T-helper 2 cell (primary cell): ENCODE measurements around the gene PHACTR2.
"Not testable (repeated sequence)": the region's sequence is repeated elsewhere in the genome, so short reads cannot be mapped to it uniquely, and the experiment has no call there.

Experiments
- DNase-seq, 5 experiments: peaks; one replicate each; pipeline versions ENCODE4 v3.0.0 to v3.0.0-alpha.2; 2012 to 2022

Gene PHACTR2

GRCh38 chr6:143822584-143823024 lies 144.8 kb downstream of the PHACTR2 start:
- no peak for DNase-seq

DNA sequence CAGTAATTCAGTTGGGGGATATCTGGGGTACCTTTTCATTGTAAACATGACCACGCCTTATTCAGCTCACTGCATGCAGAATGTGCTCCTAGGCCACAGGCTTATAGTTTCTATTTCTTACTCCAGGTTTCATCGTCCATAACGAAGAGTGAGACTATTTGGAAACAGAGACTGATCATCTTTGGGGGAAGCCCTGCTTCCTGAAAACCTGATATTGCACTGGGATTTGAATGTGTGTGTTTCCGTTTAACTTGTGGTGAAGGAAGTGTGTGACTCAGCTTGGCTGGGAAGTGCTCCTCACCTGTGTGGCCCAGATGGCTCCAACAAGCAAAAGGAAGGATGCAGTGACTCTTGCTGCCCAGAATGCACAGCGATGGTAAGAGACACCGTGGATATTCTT lies 145.8 kb downstream of the PHACTR2 start:
- no peak for DNase-seq

DNA sequence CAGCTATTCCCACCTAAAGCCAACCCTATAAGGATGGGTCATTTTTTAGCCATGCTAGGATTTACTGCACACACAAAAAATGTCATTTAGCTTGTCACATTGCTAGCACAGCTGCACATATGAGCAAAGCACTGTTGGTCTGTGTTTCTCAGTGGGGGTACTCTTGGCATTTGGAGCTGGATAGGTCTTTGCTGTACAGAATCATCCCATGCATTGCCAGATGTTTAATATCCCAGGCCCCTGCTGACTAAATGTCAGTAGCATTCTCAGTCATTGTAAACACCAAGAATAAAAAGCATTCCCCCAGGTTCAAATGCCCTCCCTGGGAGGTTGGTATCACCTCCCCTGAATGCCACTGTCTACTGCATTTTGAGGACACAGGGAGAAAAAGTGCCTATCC lies 150.8 kb downstream of the PHACTR2 start:
- no peak for DNase-seq

DNA sequence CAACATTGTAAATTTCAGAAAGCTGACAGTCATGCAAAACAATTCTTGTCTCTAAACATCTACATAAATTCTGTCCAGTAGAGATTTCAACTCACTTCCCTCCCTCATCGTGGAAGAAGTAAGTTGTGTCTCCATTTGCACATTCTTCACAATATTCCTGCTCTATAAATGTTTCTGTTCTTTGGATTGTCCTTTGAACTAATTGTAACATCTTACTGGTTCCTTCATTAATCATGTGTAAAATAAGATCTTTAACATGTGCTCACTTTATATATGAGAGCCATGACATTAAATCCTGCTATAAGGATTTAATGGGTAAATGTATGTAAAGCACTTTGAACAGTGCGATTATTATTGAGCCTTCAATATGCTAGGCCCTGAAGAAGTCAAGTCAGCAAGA lies 158.4 kb downstream of the PHACTR2 start:
- no peak for DNase-seq

DNA sequence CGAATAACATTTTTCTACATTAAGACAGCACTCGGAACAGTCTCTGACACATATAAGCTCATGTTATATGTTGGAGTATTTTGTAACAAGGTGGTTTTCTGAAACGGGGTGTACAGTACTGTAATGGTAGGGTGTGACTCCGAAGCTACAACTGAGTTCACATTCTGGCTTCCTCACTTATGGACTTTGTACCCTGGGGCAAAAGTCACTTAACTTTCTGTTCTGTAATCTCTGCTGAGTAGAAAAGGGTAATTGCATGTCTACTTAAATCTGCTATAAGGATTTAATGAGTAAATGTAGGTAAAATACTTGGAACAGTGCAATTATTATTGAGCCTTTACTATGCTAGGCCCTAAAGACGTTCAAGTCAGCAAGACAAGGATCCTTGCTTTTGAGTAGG lies 160.6 kb downstream of the PHACTR2 start:
- DNase-seq: no peak

DNA sequence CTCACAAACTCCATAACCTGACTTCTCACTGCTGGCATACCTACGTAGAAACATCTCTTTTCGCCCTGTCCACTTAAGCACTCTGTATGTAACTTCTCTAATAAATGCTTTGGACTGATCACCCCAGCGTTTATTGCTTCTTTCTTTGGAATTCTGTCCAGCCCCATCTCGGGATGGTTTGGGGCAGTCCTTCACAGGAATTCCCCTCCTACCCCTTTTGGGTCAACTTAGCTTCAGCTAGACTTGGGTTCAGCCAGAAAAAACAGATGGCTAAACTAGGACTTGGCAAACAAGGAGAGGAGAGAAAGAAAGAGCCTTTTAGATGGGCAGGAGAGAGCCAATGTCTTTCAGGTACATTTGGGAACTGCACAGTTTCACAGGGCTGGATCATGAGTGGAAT lies 161.4 kb downstream of the PHACTR2 start:
- no peak for DNase-seq

DNA sequence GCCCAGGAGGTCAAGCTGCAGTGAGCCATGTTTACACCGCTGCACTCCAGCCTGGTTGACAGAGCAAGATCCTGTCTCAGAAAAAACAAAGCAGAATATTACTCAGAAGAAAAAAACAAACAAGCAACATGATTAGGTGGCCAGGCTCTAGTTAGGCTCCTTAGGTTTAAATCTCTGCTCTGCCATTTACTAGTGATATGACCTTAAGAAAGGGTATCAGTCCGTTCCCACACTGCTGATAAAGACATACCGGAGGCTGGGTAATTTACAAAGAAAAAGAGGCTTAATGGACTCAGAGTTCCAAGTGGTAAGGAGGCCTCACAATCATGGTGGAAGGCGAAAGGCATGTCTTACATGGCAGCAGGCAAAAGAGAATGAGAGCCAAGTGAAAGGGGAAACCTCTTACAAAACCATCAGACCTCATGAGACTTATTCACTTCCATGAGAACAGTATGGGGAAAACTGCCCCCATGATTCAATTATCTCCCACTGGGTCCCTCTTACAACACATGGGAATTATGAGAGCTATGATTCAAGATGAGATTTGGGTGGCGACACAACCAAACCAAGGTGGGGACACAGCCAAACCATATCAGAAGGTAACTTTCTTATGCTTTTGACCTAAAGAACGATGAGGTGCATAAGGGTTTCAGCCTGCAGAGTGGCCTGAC lies 163.0 kb downstream of the PHACTR2 start:
- no peak for DNase-seq

- peak in 1 of 5 experiments; percentile 1 for DNase-seq
These were observed 164.7 kb downstream of the PHACTR2 start for GRCh38 chr6:143842461-143842901.

GRCh38 chr6:143842902-143843676 lies 165.3 kb downstream of the PHACTR2 start, which contains the start of gene LTV1:
LTV1 (plus strand) TSS chr6:143843338; CDS start chr6:143843478, 140 bp downstream.
- peak; percentile 83 to 96 (median 86) for DNase-seq

- DNase-seq: no peak
These were observed 165.9 kb downstream of the PHACTR2 start for GRCh38 chr6:143843677-143843999.

- DNase-seq: peak in 1 of 5 experiments; percentile 28
These were observed 166.2 kb downstream of the PHACTR2 start for GRCh38 chr6:143844006-143844405.

GRCh38 chr6:143845033-143845432 lies 167.3 kb downstream of the PHACTR2 start:
- no peak for DNase-seq

DNA sequence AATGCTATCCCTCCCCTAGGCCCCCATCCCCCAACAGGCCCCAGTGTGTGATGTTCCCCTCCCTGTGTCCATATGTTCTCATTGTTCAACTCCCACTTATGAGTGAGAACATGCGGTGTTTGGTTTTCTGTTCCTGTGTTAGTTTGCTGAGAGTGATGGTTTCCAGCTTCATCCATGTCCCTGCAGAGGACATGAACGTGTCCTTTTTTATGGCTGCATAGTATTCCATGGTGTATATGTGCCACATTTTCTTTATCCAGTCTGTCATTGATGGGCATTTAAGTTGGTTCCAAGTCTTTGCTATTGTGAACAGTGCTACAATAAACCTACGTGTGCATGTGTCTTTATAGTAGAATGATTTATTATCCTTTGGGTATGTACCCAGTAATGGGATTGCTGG lies 173.9 kb downstream of the PHACTR2 start:
- DNase-seq: not testable (repeated sequence)

DNA sequence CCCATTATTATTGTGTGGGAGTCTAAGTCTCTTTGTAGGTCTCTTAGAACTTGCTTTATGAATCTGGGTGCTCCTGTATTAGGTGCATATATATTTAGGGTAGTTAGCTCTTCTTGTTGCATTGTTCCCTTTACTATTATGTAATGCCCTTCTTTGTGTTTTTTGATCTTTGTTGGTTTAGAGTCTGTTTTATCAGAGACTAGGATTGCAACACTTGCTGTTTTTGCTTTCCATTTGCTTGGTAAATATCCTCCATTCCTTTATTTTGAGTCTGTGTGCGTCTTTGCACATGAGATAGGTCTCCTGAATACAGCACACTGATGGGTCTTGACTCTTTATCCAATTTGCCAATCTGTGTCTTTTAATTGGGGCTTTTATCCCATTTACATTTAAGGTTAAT lies 177.3 kb downstream of the PHACTR2 start:
- not testable (repeated sequence) for DNase-seq

GRCh38 chr6:143856762-143857161 lies 179.0 kb downstream of the PHACTR2 start:
- DNase-seq: not testable (repeated sequence)

DNA sequence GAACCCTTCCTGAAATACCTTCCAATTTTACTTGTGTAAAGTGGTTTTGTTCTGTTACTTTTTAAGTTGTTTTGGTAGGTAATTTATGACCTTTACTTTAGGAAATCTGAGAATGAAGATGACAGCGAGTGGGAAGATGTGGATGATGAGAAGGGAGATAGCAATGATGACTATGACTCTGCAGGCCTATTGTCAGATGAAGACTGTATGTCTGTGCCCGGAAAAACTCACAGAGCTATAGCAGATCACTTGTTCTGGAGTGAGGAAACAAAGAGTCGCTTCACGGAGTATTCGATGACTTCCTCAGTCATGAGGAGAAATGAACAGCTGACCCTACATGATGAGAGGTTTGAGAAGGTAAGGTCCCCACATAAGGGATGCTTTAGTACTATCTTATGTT lies 179.9 kb downstream of the PHACTR2 start:
- no peak for DNase-seq

DNA sequence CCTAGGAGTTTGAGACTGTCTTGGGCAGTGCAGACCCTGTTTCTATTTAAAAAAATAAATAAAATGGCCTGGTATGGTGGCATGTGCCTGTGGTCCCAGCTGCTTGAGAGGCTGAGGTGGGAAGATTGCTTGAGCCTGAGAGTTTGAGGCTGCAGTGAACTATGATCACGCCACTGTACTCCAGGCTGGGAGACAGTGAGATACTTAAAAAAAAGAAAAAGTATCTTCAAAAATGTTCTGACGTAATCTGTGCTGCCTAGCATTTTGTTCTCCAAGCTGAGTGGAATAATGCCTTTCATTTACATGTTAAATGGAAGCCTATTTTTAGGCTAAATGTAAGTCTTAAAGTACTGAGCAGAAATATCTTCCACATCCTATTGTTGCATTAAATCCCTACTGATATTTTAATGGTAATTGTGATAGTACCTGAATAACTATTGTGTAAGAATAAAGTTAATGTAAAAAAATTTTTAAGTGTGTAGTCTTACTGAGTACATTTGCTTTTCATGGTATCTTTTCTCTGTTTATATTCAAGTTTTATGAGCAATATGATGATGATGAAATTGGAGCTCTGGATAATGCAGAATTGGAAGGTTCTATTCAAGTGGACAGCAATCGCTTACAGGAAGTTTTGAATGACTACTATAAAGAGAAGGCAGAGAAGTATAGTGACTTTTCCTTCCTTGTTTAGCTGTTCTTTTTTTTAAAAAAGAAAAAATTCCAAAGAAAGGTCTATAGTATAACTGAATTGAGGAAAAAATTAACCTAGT lies 182.3 kb downstream of the PHACTR2 start:
- no peak for DNase-seq

- DNase-seq: no peak
These were observed 186.0 kb downstream of the PHACTR2 start for GRCh38 chr6:143863771-143864170.

GRCh38 chr6:143864234-143864633 lies 186.5 kb downstream of the PHACTR2 start, which contains the start of gene ZC2HC1B:
ZC2HC1B (plus strand) TSS chr6:143864474; CDS start chr6:143864540, 66 bp downstream.
- no peak for DNase-seq

GRCh38 chr6:143867236-143867635 lies 189.5 kb downstream of the PHACTR2 start:
- no peak for DNase-seq

DNA sequence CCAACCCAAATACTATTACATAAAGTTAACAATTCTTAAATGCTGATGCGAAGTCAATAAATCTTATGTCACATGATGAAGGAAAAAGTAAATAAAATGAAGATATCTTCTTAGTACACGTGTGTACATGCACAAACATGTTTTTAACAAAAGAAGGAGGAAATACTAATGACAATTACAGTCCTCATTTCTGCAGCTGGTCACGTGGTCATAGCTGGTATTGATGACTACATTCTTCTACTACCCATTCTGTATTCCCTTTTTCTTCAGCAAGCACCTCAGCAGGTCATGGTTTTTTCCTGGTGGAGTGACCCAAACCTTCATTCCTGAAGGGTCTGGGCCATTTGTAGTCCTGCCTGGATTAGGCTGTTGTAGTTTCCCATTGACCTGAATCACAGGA lies 191.0 kb downstream of the PHACTR2 start:
- not testable (repeated sequence) for DNase-seq

DNA sequence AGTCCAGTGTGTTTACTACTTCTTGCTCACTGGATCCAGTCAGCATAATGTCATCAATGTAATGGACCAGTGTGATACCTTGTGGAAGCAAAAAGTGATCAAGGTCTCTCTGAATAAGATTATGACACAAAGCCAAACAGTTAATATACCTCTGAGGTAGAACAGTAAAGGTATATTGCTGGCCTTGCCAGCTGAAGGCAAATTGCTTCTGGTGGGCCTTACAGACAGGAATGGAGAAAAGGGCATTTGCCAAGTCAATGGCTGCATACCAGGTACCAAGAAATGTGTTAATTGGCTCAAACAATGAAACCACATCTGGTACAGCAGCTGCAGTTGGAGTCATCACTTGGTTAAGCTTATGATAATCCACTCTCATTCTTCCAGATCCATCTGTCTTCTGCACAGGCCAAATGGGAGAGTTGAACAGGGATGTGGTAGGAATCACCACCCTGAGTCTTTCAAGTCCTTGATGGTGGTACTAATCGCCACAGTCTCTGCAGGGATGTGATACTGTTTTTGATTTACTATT lies 193.5 kb downstream of the PHACTR2 start:
- DNase-seq: not testable (repeated sequence)

GRCh38 chr6:143872201-143872600 lies 194.4 kb downstream of the PHACTR2 start:
- peak in 1 of 5 experiments; percentile 77 for DNase-seq
